VCaP (cell line): ENCODE measurements around the gene ERN1.
A peak's percentile ranks its signal among the peaks of the same experiment; 100 is the strongest.

Experiments used
- H3K27ac ChIP-seq: fragments of 450-650 bp; 2 replicates; pipeline ENCODE4 v1.5.1; 2017
- CTCF ChIP-seq: fragments of 450-650 bp; conservative IDR thresholded peaks from 2 replicates; pipeline ENCODE4 v1.5.1; 2017; ENCODE audit warnings: mild to moderate bottlenecking, moderate library complexity

The ERN1 gene

DNA sequence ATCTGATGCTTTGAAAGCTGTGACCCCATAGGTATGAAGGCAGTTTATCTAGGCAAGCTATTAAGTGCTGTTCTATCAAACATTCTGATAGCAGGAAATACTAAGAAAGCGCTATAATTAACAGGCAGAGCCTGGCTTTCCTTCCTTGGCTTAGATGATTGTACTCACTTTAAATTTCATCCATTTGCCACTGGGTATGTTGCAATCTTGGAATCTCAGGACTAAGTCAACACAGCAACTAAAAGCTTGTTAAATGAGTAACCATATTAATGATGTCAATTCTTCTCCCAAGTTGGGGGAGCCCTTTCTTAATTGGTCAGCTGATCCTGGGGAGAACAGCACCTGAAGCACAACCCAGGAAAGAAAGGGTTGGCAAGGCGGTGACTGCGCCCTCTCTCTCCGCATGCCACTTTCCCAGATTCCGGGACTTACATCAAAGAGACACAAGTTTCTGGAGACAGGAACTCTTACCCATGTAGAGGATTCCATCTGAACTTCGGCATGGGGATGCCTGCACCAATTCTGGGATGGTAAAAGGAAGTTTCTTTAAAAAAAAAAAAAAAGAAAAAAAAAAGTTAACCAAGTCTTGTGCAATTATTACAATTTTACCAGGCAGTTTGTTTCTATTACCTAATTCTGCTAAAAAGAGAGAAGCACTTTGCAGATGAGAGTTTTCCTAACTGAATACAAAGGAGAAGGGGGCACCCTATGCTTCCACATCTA, 55.1 kb downstream of the ERN1 start:
- no peak for TF ChIP-seq CTCF
- peak overlapping the region; percentile 77 for H3K27ac ChIP-seq

DNA sequence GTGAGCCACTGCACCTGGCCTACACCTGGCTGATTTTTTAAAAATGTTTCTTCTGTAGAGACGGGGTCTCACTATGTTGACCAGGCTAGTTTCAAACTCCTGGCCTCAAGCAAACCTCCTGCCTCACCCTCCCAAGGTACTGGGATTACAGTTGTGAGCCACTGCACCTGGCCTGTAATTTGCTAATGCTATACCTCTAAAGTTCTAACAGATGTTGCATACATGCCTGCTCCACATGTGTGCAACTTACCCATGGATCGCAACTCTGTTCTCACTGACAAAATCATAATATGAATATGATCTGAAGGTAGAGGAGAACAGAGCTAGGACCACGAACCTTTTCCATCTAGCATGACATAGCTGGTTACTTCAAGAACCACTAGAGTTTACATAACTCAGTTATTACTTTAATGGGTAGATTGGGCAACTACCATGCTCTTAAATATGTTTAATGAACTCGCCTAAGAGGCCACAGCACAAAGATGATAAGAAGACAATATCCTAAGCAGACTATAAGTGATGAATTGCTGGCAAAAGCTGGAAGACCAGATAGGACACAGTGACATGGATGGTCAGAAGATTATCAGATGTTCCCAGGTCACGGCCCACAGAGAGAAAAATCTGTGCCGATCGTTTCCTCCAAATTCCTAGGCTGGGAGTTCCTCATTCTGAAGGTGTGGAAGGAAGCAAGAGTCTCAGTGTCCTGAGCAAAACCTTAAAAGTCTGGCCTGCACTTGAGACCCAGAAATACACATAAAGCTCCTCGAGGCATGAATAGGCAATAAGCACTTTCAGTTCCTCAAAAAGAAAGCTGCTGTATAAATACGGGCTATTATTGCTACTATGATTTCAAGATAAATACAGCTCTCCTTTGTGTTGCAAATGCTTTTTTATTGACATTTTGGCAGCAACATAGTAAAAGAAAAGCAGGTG, 55.9 kb downstream of the ERN1 start:
- peak overlapping the region; percentile 77 for H3K27ac ChIP-seq
- no peak for TF ChIP-seq CTCF

DNA sequence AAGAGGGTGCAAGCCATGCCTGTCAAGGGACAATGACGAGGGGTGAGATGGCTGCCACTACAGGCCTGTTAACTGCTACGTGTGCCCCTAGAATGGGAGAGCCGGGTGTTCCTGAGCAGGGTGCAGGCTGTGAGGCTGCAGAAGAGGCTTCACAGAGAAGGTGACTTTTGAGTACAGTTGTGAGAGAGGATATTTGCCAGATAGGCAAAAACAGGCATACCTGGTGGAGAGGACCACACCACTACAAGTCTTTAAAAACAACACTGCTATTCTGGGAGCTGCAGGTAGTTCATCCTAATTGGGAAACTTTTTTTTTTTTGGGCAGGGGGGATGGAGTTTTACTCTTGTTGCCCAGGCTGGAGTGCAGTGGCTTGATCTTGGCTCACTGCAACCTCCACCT, 58.8 kb downstream of the ERN1 start:
- no peak overlapping the region for H3K27ac ChIP-seq
- no peak for TF ChIP-seq CTCF

GRCh38 chr17:64070213-64070612, 59.7 kb downstream of the ERN1 start:
- no peak for TF ChIP-seq CTCF
- no peak overlapping the region for H3K27ac ChIP-seq

DNA sequence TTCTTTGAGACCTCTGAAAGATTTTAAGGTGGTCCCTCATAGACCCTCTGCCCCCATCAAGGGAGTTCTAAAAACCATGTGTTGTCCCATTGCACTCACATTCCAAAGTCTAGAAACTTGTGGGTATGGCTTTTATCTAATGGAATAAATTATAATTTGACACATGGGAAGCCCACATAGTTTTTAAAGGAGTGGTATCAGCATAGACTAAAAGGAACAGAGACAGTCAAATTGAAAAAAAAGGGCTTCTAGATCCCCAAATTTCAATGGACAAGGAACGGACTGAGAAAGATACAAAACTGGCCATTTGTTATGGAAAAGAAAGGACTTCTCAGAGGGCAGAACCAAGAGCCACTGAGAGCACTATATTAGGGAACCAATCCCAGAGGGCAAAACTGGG, 60.8 kb downstream of the ERN1 start:
- TF ChIP-seq CTCF, result no peak
- H3K27ac ChIP-seq, result no peak overlapping the region

DNA sequence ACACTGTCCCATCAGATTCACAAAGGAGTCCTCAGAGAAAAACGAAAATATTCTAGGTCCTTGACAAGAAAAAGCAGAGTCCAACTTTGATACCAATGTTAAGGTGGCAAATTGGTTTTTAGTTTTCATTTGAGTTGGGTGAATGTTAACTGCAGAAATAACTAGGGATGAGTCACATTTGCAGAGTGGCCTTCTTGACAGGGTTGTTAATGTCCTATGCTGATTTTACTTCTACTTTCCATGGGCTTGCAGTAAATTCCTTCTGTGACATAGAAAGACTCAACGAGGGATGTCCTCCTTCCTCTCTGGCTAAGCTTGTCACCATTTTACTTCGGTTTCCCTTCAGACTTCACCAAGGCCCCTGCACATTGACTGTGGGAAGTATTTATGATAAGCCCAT, 62.3 kb downstream of the ERN1 start:
- H3K27ac ChIP-seq, result no peak overlapping the region
- no peak for TF ChIP-seq CTCF

GRCh38 chr17:64066716-64067115, 63.2 kb downstream of the ERN1 start:
- no peak overlapping the region for H3K27ac ChIP-seq
- no peak for TF ChIP-seq CTCF
